NCI-H1417 (cell line): Measurements from ENCODE around the gene PARP6.
A peak's percentile ranks its signal among the peaks of the same experiment; 100 is the strongest.

Experiments used
- DNase-seq, 3 experiments: peaks; one replicate each; lab custom pipeline; 2025; lab: John Stamatoyannopoulos, UW

Gene PARP6, protein sequence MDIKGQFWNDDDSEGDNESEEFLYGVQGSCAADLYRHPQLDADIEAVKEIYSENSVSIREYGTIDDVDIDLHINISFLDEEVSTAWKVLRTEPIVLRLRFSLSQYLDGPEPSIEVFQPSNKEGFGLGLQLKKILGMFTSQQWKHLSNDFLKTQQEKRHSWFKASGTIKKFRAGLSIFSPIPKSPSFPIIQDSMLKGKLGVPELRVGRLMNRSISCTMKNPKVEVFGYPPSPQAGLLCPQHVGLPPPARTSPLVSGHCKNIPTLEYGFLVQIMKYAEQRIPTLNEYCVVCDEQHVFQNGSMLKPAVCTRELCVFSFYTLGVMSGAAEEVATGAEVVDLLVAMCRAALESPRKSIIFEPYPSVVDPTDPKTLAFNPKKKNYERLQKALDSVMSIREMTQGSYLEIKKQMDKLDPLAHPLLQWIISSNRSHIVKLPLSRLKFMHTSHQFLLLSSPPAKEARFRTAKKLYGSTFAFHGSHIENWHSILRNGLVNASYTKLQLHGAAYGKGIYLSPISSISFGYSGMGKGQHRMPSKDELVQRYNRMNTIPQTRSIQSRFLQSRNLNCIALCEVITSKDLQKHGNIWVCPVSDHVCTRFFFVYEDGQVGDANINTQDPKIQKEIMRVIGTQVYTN

DNA sequence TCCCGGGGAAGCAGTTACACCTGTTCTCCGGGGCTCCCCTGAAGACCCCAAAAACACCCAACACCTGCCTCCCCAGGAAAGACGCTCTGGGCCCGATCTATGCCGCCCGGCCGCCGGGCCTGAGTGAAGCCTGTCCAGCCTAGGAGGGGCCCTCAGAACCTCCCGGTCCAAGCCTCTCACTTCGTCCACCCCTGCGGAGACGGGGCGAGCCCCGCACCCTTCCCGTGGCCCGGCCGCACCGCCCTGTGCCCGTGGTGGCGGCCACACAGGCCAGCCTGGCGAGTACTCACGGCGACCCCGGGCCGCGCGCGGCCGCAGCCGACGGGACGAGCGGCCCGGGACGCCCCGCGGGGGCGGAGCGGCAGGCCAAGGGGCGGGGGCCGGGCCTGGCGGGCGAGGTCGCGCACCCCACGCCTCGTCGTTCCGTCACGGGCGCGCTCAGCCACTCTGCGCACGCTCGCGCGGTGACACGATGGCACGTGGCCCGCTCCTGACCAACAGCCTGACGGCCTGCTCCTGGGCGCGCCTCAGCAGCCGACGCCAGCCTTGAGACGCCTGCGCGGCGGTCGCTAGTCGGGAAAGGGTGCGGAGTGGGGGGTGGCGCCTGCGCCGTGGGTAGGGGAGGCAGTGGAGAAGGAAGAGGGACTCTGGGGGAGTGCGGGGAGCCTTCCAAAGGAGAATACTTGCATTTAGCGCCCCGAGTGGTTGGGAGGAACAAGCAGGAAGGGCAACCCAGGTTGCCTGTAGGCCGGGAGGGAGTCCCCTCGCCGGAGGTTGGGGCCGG, at the start of gene PARP6:
PARP6 (minus strand) TSS at position 342 of the 784 bp plus-strand sequence. CDS start 5,077 bp downstream, outside the sequence.
- DNase-seq, result peak; percentile 93 to 100 (median 99)

GRCh38 chr15:72319985-72320671, 47.8 kb upstream of the PARP6 start, which contains the start of gene CELF6:
CELF6 (minus strand) TSS chr15:72320157; CDS start chr15:72319874, 283 bp downstream.
- peak; percentile 87 to 98 (median 95) for DNase-seq

DNA sequence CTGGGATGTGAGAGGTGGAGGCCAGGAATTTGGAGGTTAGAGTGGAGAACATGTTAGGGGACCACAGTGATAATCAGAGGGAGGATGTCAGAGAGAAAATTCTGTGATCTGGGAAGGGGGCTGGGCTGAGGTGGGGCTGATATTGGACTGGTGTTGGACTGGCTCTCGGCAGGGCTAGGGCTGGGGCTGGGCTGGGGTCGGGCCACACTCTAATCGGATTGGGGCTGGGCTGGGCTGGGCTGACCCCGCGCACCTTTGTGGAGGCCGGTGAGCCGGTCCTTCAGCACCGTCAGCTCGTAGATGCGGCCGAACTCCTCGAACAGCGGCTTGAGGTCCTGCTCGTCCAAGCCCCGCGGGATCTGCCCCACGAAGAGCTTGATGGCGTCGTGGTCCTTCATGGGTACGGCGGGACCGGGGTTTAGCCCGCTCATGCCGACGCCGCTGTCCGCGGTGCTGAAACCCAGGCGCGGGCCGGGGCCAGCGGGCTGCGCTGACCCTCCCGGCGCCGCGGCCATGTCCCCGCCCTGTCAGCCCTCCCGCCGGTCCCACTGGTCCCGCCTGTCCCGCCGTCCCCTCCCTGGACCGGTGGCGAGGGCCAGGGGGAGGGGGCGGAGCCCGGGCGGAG, 47.1 kb upstream of the PARP6 start:
- DNase-seq, result peak in 1 of 3 experiments; percentile 39

- DNase-seq, result no peak
Measured at GRCh38 chr15:72318408-72318942, 46.1 kb upstream of the PARP6 start.

GRCh38 chr15:72315706-72316370, 43.5 kb upstream of the PARP6 start:
- DNase-seq, result peak; percentile 10 to 61 (median 22)

DNA sequence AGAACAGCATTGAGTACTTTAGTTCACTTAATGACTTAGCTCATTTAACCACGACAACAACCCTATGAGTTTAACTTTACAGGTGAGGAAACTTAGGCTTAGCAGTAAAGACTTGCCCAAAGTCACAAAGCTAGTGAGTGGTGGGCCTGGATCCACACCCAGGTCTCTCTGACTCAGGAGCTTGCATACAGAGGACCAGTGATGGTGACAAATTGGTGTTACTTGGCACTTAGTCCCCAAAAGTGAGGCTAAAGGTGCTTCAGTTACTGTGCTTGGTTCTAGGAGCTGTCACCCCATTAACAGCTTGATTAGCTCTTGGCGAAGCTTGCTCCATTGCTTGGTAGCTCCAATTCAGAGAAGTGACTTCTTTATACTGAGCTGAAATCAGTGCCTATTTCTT, 41.5 kb upstream of the PARP6 start:
- DNase-seq, result no peak

DNA sequence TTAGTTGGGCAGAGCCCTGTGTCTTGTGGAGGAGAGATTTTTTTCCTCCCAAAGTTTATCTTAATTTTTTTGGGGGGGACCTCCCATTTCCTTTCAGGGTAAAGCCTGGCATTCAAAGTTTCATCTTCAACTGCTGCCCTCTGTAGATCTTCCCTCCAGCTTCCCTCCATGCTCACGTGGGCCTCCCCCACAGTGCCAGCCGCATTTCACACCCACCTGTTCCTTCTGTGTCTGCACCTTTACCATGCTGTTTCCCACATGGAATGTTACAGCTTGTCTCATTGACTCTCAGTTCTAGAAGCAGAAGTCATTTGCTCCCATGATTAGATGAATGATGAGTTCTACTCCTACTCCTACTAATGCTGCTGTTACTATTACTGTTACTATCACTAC, 41.1 kb upstream of the PARP6 start:
- no peak for DNase-seq

GRCh38 chr15:72312605-72313447, 40.5 kb upstream of the PARP6 start:
- DNase-seq, result peak; percentile 31 to 81 (median 42)

GRCh38 chr15:72307026-72307425, 34.7 kb upstream of the PARP6 start:
- DNase-seq, result peak in 1 of 3 experiments; percentile 41

GRCh38 chr15:72306211-72306785, 33.9 kb upstream of the PARP6 start:
- peak; percentile 44 to 92 (median 60) for DNase-seq

GRCh38 chr15:72304596-72304995, 32.2 kb upstream of the PARP6 start:
- DNase-seq, result no peak

GRCh38 chr15:72302955-72303354, 30.6 kb upstream of the PARP6 start:
- DNase-seq, result no peak

- no peak for DNase-seq
Measured at GRCh38 chr15:72289597-72290325, 17.4 kb upstream of the PARP6 start.

GRCh38 chr15:72288796-72289596, 16.6 kb upstream of the PARP6 start:
- no peak for DNase-seq

DNA sequence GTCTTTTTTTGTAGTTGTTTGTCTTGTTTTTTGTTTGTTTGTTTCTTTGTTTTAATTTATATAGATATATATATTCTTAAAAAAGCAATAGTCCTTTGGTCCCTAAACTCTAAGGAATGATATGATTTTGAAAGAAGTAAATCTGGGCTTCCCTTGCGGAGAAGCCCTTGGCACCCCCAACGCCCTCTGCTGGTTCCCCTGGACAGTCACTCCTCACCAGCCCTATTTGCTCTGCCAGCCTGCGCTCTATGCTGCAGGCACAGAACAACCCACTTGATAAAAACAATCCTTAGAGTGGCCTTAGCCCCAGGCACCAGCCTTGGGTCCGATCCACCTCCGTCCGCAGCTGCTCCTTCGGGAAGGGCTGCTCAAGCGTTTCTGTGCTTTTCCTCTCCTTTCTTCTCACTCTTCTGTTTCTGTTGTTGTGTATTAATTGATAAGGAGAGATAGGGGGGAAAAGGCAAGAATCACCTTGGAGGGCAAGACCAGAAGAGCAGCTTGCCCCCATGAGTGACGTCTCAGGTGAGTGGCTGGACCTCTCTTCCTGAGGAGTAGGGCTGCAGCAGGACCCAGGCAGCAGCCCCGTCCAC, 13.7 kb upstream of the PARP6 start:
- no peak for DNase-seq

GRCh38 chr15:72285402-72285801, 13.0 kb upstream of the PARP6 start:
- DNase-seq, result no peak

DNA sequence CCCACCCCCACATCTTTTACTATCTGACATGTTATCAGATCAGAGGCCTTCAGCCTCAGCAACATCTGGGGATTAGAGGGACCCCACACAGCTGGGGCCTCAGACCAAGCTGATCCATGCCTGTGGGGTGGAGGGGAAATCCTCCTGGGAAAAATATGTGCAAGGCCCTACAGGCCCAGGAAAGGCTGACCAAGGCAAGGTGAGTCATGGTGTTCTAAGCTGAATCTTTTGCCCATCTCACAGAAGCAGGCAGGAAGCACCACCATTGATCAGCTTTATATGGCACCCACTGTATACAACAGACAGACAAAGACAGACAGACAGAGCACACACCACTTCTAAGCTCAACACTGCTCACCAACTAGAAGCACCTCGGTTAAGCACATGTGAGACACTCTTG, 12.4 kb upstream of the PARP6 start:
- no peak for DNase-seq
